GM19467 (cell line): ENCODE data around the gene KIAA1586.

Experiments used
- ATAC-seq: cut with Tn5 transposase; IDR thresholded peaks from one replicate; pipeline ENCODE4 v1.9.1; 2021; ENCODE audit warnings: mild to moderate bottlenecking, moderate library complexity; ENCODE audit not compliant: unreplicated experiment

Gene KIAA1586

DNA sequence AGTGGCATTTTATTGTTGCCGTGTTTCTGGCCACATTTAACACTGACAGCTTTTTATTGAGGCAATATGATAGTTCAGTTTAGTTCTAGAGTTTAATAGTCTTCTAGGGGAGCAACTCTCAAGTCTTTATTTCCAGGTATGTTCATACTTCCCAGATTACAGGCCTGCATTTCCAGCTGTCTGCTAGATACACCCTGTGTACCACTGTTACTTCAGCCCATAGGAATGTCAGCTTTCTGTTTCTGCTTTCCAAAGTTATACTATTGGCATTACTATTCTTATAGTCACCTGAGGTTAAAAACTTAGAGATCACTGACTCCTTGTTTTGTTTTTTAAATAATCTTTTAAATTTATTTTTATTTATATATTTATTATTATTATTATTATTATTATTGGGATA, 51.1 kb downstream of the KIAA1586 start:
- no peak for ATAC-seq

DNA sequence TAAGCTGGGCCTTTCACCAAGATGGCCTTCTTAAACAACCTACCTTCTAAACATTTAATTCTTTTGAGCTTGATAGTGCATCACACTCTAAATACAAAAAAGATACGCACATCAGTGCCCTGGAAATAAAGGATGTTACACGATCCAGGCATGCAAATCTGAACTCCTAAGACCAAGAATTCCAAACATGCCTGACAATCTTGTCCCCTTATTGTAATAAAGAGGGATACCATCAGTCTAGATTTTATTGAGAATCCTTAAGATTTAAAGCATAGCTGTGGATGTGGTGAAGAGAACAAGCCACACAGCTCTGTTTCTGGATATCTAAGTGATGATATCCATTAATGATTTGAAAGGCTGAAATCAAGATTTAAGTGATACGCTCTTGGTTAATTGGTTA, 56.5 kb downstream of the KIAA1586 start:
- no peak for ATAC-seq

DNA sequence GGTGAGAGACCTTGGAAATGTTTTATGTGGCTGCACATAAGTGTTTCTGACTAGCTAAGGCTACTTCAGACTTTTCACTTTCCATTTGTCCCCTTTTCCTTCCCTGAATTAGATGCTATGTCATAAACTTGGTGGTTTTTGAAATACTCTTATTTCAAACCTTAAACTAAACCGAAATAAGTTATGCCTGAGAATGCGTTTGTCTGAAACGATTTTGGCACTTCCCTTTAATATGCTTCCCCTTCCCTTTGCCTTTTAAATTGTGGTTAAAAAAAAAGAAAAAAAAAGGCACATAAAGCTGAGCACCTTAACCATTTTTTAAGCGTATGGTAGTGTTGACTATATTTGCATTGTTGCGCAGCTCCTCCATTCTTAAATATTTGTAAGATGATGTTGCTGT, 57.8 kb downstream of the KIAA1586 start:
- ATAC-seq: no peak
